ENCODE measurements around the gene GABBR2.

Gene GABBR2

DNA sequence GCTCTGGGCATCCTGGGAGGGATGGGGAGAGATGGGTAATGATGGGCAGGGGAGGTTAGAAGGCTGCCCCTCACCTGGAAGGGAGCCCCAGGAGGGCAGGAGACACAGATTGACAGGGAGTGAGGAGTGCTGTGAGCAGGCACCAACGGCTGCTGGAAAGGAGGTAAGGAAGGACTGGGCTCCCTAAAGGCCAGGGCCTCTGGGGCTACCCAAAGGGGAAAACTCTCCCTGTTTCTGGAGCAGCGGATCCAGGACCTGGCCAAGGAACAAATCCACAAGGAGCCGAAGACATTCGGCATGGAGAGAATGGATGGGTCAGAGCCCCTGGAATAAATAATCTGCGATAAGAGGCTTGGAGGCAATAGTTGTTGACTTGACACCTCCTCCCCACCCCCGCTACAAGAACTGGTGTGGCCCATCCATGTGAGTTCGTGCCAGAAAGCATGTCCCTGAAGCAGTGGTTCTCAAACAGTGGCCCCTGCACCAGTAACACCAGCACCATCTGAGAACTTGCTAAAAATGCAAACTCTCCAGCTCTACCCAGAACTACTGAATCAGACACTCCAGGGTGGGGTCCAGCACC lies 208.3 kb downstream of the GABBR2 start:
- DNase-seq (no peak), ATAC-seq (no peak)
- no peaks in the 10 kb centered on the region for H3K4me1 Mint-ChIP-seq
- no peaks in the 10 kb centered on the region for H3K36me3 Mint-ChIP-seq (ENCODE audit: low read depth)
- H3K9me3 Mint-ChIP-seq = no peaks in the 10 kb centered on the region
- peaks cover 17% of the 10 kb centered on the region for H3K27me3 Mint-ChIP-seq
- H3K27ac Mint-ChIP-seq = no peak overlapping the region
- no peak overlapping the region for H3K4me3 Mint-ChIP-seq

DNA sequence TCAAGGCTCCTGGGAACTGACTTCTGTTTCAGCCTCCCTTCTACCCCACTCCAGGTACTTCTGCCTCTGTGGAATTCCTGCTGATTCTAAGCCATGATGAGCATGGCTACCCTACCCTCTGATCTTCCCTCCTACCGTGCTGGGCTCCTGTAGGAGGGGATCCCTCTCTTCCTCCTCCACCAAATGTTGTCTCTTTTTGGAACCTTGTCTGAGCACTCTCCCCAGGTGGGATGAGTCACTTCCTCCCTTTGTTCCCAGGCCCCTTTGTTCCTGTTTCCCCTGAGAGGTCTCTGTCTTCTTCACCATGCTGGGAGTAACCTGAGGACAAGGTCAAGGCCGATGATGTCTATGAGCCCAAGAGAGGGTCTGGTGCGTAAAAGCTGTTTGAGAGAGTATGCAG lies 213.2 kb downstream of the GABBR2 start:
- no peak for ATAC-seq
- no peak for DNase-seq
- no peak overlapping the region for H3K4me3 Mint-ChIP-seq
- no peaks in the 10 kb centered on the region for H3K4me1 Mint-ChIP-seq
- H3K9me3 Mint-ChIP-seq = no peaks in the 10 kb centered on the region
- no peaks in the 10 kb centered on the region for H3K36me3 Mint-ChIP-seq (ENCODE audit: low read depth)
- H3K27ac Mint-ChIP-seq = no peak overlapping the region
- H3K27me3 Mint-ChIP-seq = peaks cover 17% of the 10 kb centered on the region

DNA sequence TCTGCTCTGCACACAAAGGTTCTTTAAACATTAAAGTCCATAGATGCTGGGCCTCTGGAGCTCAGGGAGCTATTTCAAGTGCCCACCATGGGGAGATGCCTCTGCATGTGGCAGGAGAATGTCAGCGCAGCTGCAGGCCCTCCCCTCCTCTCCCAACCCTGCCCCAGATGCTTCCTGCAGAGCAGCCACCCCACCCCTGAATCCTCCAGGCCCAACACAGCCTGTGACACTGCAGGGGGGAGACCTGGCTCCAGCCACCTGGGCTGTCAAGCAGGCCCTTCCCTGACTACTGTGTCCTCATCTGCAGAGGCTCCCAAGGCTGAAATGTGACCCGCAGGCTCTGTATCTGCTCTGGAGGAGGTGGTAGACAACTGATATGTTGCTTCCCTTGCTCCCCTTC lies 213.9 kb downstream of the GABBR2 start:
- no peaks in the 10 kb centered on the region for H3K9me3 Mint-ChIP-seq
- no peaks in the 10 kb centered on the region for H3K4me1 Mint-ChIP-seq
- H3K4me3 Mint-ChIP-seq = no peak overlapping the region
- H3K27ac Mint-ChIP-seq = no peak overlapping the region
- DNase-seq = no peak
- no peak for ATAC-seq
- no peaks in the 10 kb centered on the region for H3K36me3 Mint-ChIP-seq (ENCODE audit: low read depth)
- H3K27me3 Mint-ChIP-seq = peaks cover 17% of the 10 kb centered on the region

DNA sequence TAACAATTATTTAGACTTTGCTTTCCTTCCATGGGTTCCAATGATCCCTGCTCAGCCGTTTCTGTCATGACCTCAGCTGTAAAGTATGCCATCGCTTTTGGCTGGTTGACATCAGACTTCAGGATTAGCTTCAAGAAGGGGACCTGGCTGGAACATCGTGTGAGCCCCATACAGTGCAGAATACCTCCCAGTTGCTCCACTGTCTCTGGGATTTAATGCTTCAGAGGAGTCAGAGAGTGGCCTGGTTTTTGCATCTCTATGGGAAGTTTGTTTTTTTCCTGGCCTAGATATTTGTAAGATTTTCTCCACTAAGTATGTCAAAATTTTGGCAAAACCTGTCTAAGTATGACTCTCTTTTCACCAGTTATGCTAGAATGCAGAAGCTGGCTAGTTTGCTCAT lies 216.9 kb downstream of the GABBR2 start:
- DNase-seq = no peak

DNA sequence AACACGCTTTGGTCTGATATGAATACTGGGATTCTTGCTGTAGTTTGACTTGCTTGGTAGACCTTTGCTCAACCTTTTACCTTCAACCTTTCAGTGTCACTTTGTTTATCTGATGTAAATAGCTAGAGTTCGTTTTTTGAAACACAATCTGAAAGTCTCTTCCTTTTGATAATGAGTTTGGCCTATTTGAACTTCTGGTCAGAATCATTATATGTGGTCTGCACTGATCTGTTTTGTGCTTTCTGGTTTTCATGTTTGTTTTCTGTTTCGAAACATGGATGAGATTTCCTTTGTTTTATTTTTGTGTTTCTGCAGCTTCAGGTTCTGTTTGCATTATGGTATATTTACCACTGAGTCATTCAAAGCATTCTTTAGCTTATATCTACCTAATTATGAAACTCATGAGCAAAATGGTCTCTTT lies 217.5 kb downstream of the GABBR2 start:
- no peak overlapping the region for H3K27ac Mint-ChIP-seq
- no peaks in the 10 kb centered on the region for H3K4me1 Mint-ChIP-seq
- no peaks in the 10 kb centered on the region for H3K36me3 Mint-ChIP-seq (ENCODE audit: low read depth)
- DNase-seq (no peak), ATAC-seq (no peak)
- H3K27me3 Mint-ChIP-seq = peaks cover 5% of the 10 kb centered on the region
- no peaks in the 10 kb centered on the region for H3K9me3 Mint-ChIP-seq
- no peak overlapping the region for H3K4me3 Mint-ChIP-seq

More for the DNA sequence above, 216.9 kb downstream of the GABBR2 start:
- H3K36me3 Mint-ChIP-seq (ENCODE audit: low read depth) = no peaks in the 10 kb centered on the region
- H3K4me1 Mint-ChIP-seq = no peaks in the 10 kb centered on the region
- no peaks in the 10 kb centered on the region for H3K9me3 Mint-ChIP-seq
- H3K4me3 Mint-ChIP-seq = no peak overlapping the region
- no peak overlapping the region for H3K27ac Mint-ChIP-seq
- H3K27me3 Mint-ChIP-seq = peaks cover 9% of the 10 kb centered on the region
- ATAC-seq = no peak

DNA sequence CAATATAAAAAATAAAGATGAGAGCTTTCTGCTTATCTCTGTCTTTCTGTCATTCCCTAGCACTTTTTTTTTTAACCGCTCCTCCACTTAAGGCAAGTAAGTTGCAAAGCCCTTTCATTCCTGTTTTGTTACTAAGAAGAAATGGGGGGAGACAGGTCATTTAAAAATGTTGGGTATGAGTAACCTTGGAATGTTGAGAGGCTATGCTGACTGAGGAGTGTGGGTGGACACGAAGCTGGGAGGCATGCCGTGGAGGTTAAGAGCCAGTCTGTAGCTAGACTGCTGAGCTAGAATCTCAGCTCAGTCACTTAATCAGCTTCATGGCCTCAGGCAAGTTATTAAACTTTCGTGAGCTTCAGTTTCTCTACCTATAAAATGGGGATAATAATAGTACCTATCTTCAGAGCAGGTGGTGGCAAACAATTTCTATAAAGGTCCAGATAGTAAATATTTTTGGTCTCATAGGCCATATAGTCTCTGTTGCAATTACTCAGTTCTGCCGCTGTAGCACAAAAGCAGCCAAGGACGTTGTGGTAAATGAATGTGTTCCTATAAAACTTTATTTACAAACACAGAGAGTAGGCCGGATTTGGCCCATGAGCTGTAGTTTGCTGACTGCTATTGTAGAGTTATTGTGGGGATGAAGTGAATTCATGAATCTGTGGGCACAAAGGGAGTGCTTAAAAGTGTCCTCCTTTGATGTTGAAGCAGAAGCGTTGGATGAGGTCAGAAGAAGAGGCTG lies 220.0 kb downstream of the GABBR2 start:
- Mint-ChIP-seq H3K36me3 (ENCODE audit: low read depth) (no peaks in the 10 kb centered on the region), H3K27ac (no peak overlapping the region), H3K27me3 (peaks cover 13% of the 10 kb centered on the region), H3K4me1 (no peaks in the 10 kb centered on the region), H3K9me3 (no peaks in the 10 kb centered on the region), H3K4me3 (no peak overlapping the region)
- no peak for DNase-seq
- no peak for ATAC-seq

DNA sequence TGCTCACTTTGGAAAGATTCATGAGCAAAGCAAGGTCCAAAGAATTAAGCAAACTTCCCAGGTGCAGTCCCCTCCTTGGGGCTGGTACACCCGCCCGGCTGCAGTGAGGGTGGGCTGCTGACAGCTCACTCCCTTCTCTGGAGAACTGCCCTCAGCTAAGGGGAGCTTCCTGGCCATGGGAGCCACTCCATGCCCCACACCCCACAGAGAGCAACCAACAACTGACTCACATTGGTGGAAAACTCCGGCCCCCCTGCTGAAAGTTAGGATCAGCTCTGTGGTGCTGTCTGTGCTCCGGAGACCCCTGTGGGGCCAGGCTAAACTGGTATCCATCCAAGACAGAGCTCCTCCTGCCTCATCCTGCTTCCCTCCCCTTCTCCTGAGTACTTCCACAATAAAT lies 223.0 kb downstream of the GABBR2 start:
- Mint-ChIP-seq H3K4me1 (no peaks in the 10 kb centered on the region), H3K4me3 (no peak overlapping the region), H3K27ac (no peak overlapping the region), H3K27me3 (peaks cover 20% of the 10 kb centered on the region), H3K9me3 (no peaks in the 10 kb centered on the region), H3K36me3 (ENCODE audit: low read depth) (no peaks in the 10 kb centered on the region)
- no peak for DNase-seq
- no peak for ATAC-seq

DNA sequence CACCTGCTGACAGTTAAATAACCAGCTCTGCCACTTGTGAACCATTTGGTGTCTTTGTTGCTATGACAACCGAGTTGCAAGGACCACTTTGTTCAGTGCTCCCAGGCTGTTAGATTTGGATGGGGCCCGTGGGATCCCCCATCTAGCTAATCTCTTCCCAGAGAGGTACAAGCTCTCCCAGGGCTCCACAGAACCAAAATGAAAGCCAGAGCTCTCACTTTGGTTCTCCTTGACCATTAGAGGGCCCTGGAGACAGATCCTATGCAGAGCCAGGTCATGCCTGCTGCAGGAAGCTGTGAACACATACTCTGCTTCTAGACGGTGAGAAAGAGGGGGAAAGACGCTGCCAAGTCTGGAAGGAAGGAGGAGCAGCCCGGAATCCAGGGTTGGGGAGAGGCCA lies 224.6 kb downstream of the GABBR2 start:
- Mint-ChIP-seq H3K27me3 (peaks cover 22% of the 10 kb centered on the region), H3K36me3 (ENCODE audit: low read depth) (no peaks in the 10 kb centered on the region), H3K4me1 (no peaks in the 10 kb centered on the region), H3K4me3 (no peak overlapping the region), H3K27ac (no peak overlapping the region), H3K9me3 (no peaks in the 10 kb centered on the region)
- DNase-seq = no peak
- ATAC-seq = no peak

DNA sequence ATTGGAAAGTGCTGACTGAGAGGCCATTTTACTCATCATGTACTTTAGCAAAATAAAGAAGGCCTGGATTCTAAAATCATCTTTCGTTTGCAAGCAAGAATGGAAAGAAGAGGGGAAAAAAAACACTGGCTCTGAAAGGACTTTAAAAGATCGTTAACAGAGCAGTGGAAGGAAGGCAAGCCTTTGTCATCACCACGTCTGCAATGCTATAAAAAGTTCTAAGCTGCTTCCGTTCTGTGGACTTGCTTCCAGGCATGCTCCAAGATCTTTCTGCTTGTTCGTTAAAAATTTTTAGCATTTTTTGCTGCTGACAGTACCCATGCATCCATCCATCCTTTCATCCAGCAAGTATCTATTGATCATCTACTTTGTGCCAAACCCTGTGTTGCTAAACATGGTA lies 226.5 kb downstream of the GABBR2 start:
- ATAC-seq (no peak), DNase-seq (no peak)
- Mint-ChIP-seq H3K4me3 (no peak overlapping the region), H3K27ac (no peak overlapping the region), H3K36me3 (ENCODE audit: low read depth) (no peaks in the 10 kb centered on the region), H3K27me3 (peaks cover 22% of the 10 kb centered on the region), H3K4me1 (no peaks in the 10 kb centered on the region), H3K9me3 (no peaks in the 10 kb centered on the region)

DNA sequence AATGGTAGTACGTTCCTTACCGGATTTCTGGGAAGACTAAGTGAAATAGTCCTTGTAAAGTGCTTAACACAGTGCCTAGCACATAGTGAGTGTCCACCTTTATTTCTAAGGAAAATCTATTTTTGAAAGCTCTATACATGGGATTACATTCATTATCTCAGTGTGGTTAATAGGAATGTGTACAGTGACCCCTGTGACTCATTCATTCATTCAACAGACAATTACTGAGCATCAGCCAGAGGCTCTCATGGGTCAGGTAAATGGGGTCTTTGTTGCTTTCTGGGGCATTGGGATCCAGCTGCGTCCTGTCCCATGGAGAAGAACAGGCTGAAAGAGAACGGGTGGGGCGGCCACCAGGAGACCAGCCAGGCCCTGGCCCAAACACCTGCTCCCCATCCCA lies 227.1 kb downstream of the GABBR2 start:
- Mint-ChIP-seq H3K27me3 (peaks cover 22% of the 10 kb centered on the region), H3K4me1 (no peaks in the 10 kb centered on the region), H3K4me3 (no peak overlapping the region), H3K36me3 (ENCODE audit: low read depth) (no peaks in the 10 kb centered on the region), H3K9me3 (no peaks in the 10 kb centered on the region), H3K27ac (no peak overlapping the region)
- ATAC-seq (no peak), DNase-seq (no peak)

DNA sequence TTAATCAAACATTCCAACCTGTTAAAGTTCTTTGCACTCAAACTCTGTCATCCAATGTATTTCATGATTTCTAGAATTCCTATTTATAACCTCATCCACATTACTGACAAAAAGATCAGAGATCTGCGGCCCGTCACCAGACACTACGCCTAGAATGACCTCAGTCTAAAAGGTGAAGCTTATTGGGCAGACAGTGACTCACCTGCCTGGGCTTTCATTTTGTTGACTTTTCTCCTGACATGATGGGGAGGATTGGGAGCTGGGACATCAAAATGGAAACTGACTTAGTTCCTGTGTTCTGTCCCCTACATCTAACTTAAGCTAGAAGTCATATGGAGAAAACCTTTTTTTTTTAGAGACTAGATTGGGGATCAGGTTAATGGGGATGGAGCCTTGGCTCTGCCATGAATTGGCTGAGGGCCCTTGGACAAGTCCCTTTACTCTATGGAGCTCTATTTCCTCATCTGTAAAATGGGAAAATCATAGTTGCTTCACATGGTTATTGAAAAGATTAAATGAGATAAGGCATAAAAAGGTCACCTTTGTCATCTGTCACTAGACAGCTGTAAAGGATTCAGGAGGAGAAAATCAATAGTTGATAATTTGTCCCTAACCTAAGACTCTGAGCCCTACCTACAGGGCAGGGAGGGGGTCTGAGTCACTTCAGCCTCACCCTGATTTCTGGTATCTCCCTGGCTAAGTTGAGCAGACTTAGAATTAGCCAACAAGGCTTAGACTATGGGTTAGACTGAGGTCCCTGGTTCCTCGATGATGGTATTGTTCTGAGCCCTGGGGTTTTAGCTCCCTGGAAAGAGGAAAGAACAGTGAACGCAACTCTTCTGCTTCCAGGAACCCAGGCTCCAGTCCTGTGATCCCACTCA lies 228.5 kb downstream of the GABBR2 start:
- H3K9me3 Mint-ChIP-seq = no peaks in the 10 kb centered on the region
- H3K27me3 Mint-ChIP-seq = peaks cover 20% of the 10 kb centered on the region
- no peak for DNase-seq
- no peak for ATAC-seq
- H3K27ac Mint-ChIP-seq = no peak overlapping the region
- H3K4me1 Mint-ChIP-seq = no peaks in the 10 kb centered on the region
- no peaks in the 10 kb centered on the region for H3K36me3 Mint-ChIP-seq (ENCODE audit: low read depth)
- no peak overlapping the region for H3K4me3 Mint-ChIP-seq

DNA sequence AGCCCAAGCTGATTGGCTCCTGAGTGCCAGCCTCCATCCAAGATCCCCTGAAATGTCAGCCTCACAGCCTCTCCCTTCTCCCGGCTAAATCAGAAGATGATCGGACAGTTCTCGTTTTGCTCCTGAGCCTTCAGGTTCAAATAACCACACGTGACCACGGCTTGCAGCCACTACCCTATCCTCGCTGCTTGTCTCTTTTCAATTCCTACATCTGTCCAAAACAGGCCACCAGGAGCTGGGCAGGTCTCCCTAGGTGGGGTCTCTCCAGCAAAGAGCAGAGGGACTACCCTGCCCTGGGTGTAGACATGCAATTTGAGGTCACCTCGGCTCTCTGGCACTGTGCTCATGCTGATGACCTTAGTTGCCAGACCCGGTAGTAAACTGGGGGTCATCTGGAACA lies 229.3 kb downstream of the GABBR2 start:
- H3K9me3 Mint-ChIP-seq = no peaks in the 10 kb centered on the region
- H3K4me3 Mint-ChIP-seq = no peak overlapping the region
- H3K36me3 Mint-ChIP-seq (ENCODE audit: low read depth) = no peaks in the 10 kb centered on the region

DNA sequence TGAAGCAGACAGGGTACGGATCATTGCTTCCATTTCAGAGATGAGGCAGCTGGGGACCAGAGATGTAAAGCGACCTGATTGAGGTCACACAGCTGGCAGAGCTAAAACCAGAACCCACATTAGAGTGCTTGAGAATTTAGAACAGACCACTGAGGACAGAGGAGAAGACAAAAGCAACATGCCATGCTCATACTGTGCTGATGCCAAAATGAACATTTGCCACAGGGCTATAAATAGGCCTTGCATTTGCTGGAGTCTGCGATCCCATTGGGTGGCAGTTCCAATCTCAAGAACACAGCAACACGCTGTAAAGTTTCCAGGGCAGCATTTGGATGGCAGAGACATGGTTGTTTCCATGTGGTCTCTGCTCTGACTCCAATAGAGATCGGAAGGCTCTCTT lies 230.9 kb downstream of the GABBR2 start:
- no peak overlapping the region for H3K27ac Mint-ChIP-seq
- H3K27me3 Mint-ChIP-seq = peaks cover 8% of the 10 kb centered on the region
- H3K9me3 Mint-ChIP-seq = no peaks in the 10 kb centered on the region
- H3K36me3 Mint-ChIP-seq (ENCODE audit: low read depth) = no peaks in the 10 kb centered on the region
- H3K4me3 Mint-ChIP-seq = no peak overlapping the region
- no peak for ATAC-seq
- H3K4me1 Mint-ChIP-seq = no peaks in the 10 kb centered on the region
- no peak for DNase-seq

More for the DNA sequence above, 229.3 kb downstream of the GABBR2 start:
- Mint-ChIP-seq H3K27me3 (peaks cover 19% of the 10 kb centered on the region), H3K4me1 (no peaks in the 10 kb centered on the region), H3K27ac (no peak overlapping the region)
- ATAC-seq (no peak), DNase-seq (no peak)

DNA sequence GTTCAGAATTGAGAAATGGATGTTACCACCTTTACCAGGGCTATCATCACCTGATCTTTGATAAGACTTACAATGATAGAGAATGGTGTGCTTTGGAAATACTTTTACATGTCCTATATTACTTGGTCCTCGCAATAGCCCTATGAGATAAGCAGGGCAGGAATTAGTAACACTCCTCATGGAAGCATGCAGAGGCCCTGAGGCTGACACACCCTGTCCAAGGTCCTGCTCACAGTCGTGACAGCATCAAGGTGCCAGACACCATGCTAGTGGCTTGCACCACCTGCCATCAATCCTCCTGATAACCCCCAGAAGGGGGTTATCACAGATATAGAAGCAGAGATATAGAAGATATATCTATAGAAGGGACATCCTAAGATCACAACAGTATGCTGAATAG lies 236.5 kb downstream of the GABBR2 start:
- ATAC-seq = no peak

DNA sequence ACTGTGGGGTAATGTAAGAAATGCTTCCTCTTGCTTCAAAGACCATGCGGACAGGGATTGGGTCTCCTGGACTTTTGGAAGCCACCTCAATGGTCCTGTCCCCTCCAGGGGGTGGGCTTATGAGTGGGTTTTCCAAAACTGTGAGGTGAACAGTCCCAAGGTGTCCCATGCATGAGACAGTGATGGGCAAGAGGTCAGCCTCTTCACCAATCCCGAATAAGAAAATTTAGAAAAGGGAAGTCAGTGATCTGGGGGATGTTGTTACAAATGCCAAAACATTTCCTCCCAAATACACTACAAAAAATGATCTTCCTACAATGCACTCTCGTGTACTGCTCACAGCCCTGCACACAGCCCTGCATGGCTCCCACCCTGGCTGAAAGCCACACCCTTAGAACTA lies 237.6 kb downstream of the GABBR2 start:
- Mint-ChIP-seq H3K27me3 (peaks cover 2% of the 10 kb centered on the region), H3K4me3 (no peak overlapping the region), H3K4me1 (no peaks in the 10 kb centered on the region), H3K27ac (no peak overlapping the region), H3K9me3 (peaks cover 9% of the 10 kb centered on the region), H3K36me3 (ENCODE audit: low read depth) (no peaks in the 10 kb centered on the region)
- DNase-seq (no peak), ATAC-seq (no peak)

More for the DNA sequence above, 236.5 kb downstream of the GABBR2 start:
- Mint-ChIP-seq H3K27me3 (peaks cover 2% of the 10 kb centered on the region), H3K27ac (no peak overlapping the region), H3K4me1 (no peaks in the 10 kb centered on the region), H3K4me3 (no peak overlapping the region), H3K9me3 (peaks cover 9% of the 10 kb centered on the region), H3K36me3 (ENCODE audit: low read depth) (no peaks in the 10 kb centered on the region)
- DNase-seq = no peak

All from activated naive CD8-positive, alpha-beta T cell treated with anti-CD3 and anti-CD28 coated beads, Interleukin-2, amount 50 U/mL, for 24 hours (primary cell).